ENCODE results near the gene RENBP.

The RENBP gene

GRCh38 chrX:153903991-153904957 lies 40.2 kb downstream of the RENBP start, which contains the start of gene AVPR2:
AVPR2 (plus strand) TSS chrX:153904673; CDS start chrX:153905146, 473 bp downstream.
- no peak for DNase-seq
- Histone ChIP-seq H3K27ac (ENCODE audit: low read length) (no peak within 1 kb of the TSS), H3F3A (ENCODE audit: insufficient read depth, low read length) (peaks cover 3% of the 10 kb centered on the region; the same call in 1 of the 2 replicates), H3K79me2 (ENCODE audit: low read length) (no peaks in the 10 kb centered on the region), H2AFZ (ENCODE audit: low read length) (no peak within 1 kb of the TSS), H4K20me1 (ENCODE audit: insufficient read depth, low read length) (no peaks in the 10 kb centered on the region), H3K4me2 (ENCODE audit: low read depth, low read length) (no peak within 1 kb of the TSS), H3K9ac (ENCODE audit: low read length) (no peak within 1 kb of the TSS), H3K9me2 (replicated peaks; ENCODE audit: insufficient read depth, low read length) (no peaks in the 10 kb centered on the region), H3K9me3 (replicated peaks; ENCODE audit: insufficient read depth, low read length) (no peaks in the 10 kb centered on the region), H3K4me3 (ENCODE audit: low read length) (no peak within 1 kb of the TSS), H3K4me1 (ENCODE audit: low read length) (0 out of 2 replicates have a peak, but pooled peaks cover 9% of the 10 kb centered on the region), H3K27me3 (replicated peaks; ENCODE audit: insufficient read depth, low read length) (no peaks in the 10 kb centered on the region), H3K36me3 (replicated peaks; ENCODE audit: insufficient read depth, low read length) (no peaks in the 10 kb centered on the region)
- TF ChIP-seq EZH2phosphoT487 (IDR thresholded peaks at IDR 0.05; ENCODE audit: low read length) (no peak), EZH2 (optimal IDR thresholded peaks at IDR 0.05; ENCODE audit: low read depth, low read length) (no peak), CTCF (IDR thresholded peaks at IDR 0.05; ENCODE audit: low read length) (no peak)

GRCh38 chrX:153903238-153903980 lies 41.0 kb downstream of the RENBP start:
- peaks cover 3% of the 10 kb centered on the region; the same call in 1 of the 2 replicates for H3F3A ChIP-seq (ENCODE audit: insufficient read depth, low read length)
- no peaks in the 10 kb centered on the region for H3K79me2 ChIP-seq (ENCODE audit: low read length)
- no peak overlapping the region for H3K9ac ChIP-seq (ENCODE audit: low read length)
- no peak overlapping the region for H2AFZ ChIP-seq (ENCODE audit: low read length)
- H3K9me2 ChIP-seq (replicated peaks; ENCODE audit: insufficient read depth, low read length) = no peaks in the 10 kb centered on the region
- no peaks in the 10 kb centered on the region for H3K9me3 ChIP-seq (replicated peaks; ENCODE audit: insufficient read depth, low read length)
- 0 out of 2 replicates have a peak, but pooled peaks cover 9% of the 10 kb centered on the region for H3K4me1 ChIP-seq (ENCODE audit: low read length)
- H3K27me3 ChIP-seq (replicated peaks; ENCODE audit: insufficient read depth, low read length) = no peaks in the 10 kb centered on the region
- no peaks in the 10 kb centered on the region for H4K20me1 ChIP-seq (ENCODE audit: insufficient read depth, low read length)
- no peak overlapping the region for H3K4me3 ChIP-seq (ENCODE audit: low read length)
- H3K4me2 ChIP-seq (ENCODE audit: low read depth, low read length) = no peak overlapping the region
- no peak for TF ChIP-seq EZH2 (optimal IDR thresholded peaks at IDR 0.05; ENCODE audit: low read depth, low read length)
- no peak for TF ChIP-seq EZH2phosphoT487 (IDR thresholded peaks at IDR 0.05; ENCODE audit: low read length)
- TF ChIP-seq CTCF (IDR thresholded peaks at IDR 0.05; ENCODE audit: low read length) = no peak
- no peak overlapping the region for H3K27ac ChIP-seq (ENCODE audit: low read length)
- no peak for DNase-seq
- H3K36me3 ChIP-seq (replicated peaks; ENCODE audit: insufficient read depth, low read length) = no peaks in the 10 kb centered on the region

GRCh38 chrX:153902385-153902784 lies 42.1 kb downstream of the RENBP start:
- TF ChIP-seq EZH2phosphoT487 (IDR thresholded peaks at IDR 0.05; ENCODE audit: low read length) = no peak
- no peak for TF ChIP-seq CTCF (IDR thresholded peaks at IDR 0.05; ENCODE audit: low read length)
- TF ChIP-seq EZH2 (optimal IDR thresholded peaks at IDR 0.05; ENCODE audit: low read depth, low read length) = no peak

More at GRCh38 chrX:153902385-153902784, 42.1 kb downstream of the RENBP start:
- Histone ChIP-seq H3K27me3 (replicated peaks; ENCODE audit: insufficient read depth, low read length) (no peaks in the 10 kb centered on the region), H3K9me3 (replicated peaks; ENCODE audit: insufficient read depth, low read length) (no peaks in the 10 kb centered on the region), H3F3A (ENCODE audit: insufficient read depth, low read length) (peaks cover 3% of the 10 kb centered on the region; the same call in 1 of the 2 replicates), H2AFZ (ENCODE audit: low read length) (no peak overlapping the region), H3K9me2 (replicated peaks; ENCODE audit: insufficient read depth, low read length) (no peaks in the 10 kb centered on the region), H3K79me2 (ENCODE audit: low read length) (no peaks in the 10 kb centered on the region), H3K4me1 (ENCODE audit: low read length) (0 out of 2 replicates have a peak, but pooled peaks cover 9% of the 10 kb centered on the region), H3K27ac (ENCODE audit: low read length) (no peak overlapping the region), H3K36me3 (replicated peaks; ENCODE audit: insufficient read depth, low read length) (no peaks in the 10 kb centered on the region), H3K4me2 (ENCODE audit: low read depth, low read length) (no peak overlapping the region), H4K20me1 (ENCODE audit: insufficient read depth, low read length) (no peaks in the 10 kb centered on the region), H3K9ac (ENCODE audit: low read length) (no peak overlapping the region), H3K4me3 (ENCODE audit: low read length) (no peak overlapping the region)
- DNase-seq = no peak

Data from MM.1S (cell line).